Osteoblast (primary cell): Measurements from ENCODE around the gene NAPEPLD. TPM values are rescaled to one million over a fixed set of nuclear protein-coding genes. Genes with fewer than 3 reads are reported as not detected.

Experiments
- DNase-seq: peaks from one replicate; pipeline ENCODE4 v3.0.0; 2011; ENCODE audit warnings: low spot score, mixed read lengths; ENCODE audit not compliant: insufficient read length; ENCODE audit errors: missing footprints
- H2AFZ ChIP-seq: 2 replicates; pipeline ENCODE4 v1.6.0; 2011; ENCODE audit warnings: mild to moderate bottlenecking, low read length
- H3K27ac ChIP-seq: 2 replicates; pipeline ENCODE4 v1.5.1; 2011; ENCODE audit warnings: mild to moderate bottlenecking, low read depth, low read length, moderate library complexity
- H3K27me3 ChIP-seq: 2 replicates; pipeline ENCODE4 v1.6.0; 2012; ENCODE audit warnings: mild to moderate bottlenecking, control low read depth, inconsistent platforms, low read length, moderate library complexity; ENCODE audit not compliant: insufficient read depth
- H3K36me3 ChIP-seq: 2 replicates; pipeline ENCODE4 v1.5.1; 2011; ENCODE audit warnings: mild to moderate bottlenecking, low read length, control low read depth, moderate library complexity; ENCODE audit not compliant: insufficient read depth
- H3K4me1 ChIP-seq: 2 replicates; pipeline ENCODE4 v1.5.1; 2011; ENCODE audit warnings: mild to moderate bottlenecking, low read length, control low read depth, moderate library complexity; ENCODE audit not compliant: insufficient read depth
- H3K4me2 ChIP-seq: 2 replicates; pipeline ENCODE4 v1.6.0; 2011; ENCODE audit warnings: mild to moderate bottlenecking, low read length; ENCODE audit not compliant: insufficient read depth
- H3K4me3 ChIP-seq: fragments of 200-600 bp; sonication (generic); 3 replicates; pipeline ENCODE4 v1.5.1; 2012; ENCODE audit warnings: mild to moderate bottlenecking, low read length, inconsistent platforms; ENCODE audit not compliant: insufficient read depth
- H3K79me2 ChIP-seq: 2 replicates; pipeline ENCODE4 v1.6.0; 2012; ENCODE audit warnings: mild to moderate bottlenecking, low read length, control low read depth, inconsistent platforms; ENCODE audit not compliant: insufficient read depth
- H3K9me3 ChIP-seq: 2 replicates; pipeline ENCODE4 v1.5.1; 2011; ENCODE audit warnings: low read depth, low read length, control low read depth
- H4K20me1 ChIP-seq: 2 replicates; pipeline ENCODE4 v1.6.0; 2012; ENCODE audit warnings: mild to moderate bottlenecking, low read length, control low read depth; ENCODE audit not compliant: insufficient read depth
- CTCF ChIP-seq: IDR thresholded peaks from 2 replicates; pipeline ENCODE4 v1.5.1; 2011; ENCODE audit warnings: mild to moderate bottlenecking, low read depth, low read length, moderate library complexity; ENCODE audit errors: extremely low read depth
- total RNA-seq: library from RNA; depleted of rRNA; stranded (reverse); fragments of >200 nt; gene quantifications from 2 replicates; pipeline ENCODE4 v1.2.3, GENCODE V29; 2012

Gene NAPEPLD
- total RNA-seq, 1 donor: 10.1 TPM

DNA sequence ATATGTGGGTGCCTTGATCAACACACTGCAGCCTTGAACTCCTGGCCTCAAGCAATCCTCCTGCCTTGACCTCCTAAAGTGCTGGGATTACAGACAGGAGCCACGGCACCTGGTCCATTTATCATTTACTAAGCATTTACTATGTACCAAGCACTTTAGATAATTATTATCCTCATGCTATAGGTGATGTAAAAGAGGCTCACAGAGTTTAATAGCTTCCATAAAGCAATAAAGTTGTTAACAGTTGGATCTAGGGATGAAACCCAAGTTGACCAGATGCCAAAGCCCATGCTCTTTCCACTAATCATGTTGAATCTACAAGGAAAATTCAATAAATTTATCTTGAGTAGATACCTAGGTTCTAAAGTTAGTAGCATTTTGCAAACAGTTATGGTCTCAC lies 5.0 kb downstream of the NAPEPLD start:
- H3K27me3 ChIP-seq: no peaks in the 10 kb centered on the region
- peaks cover 7% of the 10 kb centered on the region for H4K20me1 ChIP-seq
- no peak overlapping the region for H3K4me2 ChIP-seq
- no peak overlapping the region for H3K27ac ChIP-seq
- H3K79me2 ChIP-seq: peaks cover 39% of the 10 kb centered on the region
- no peak overlapping the region for H2AFZ ChIP-seq
- H3K4me1 ChIP-seq: peaks cover 15% of the 10 kb centered on the region
- H3K36me3 ChIP-seq: no peaks in the 10 kb centered on the region
- H3K9me3 ChIP-seq: no peaks in the 10 kb centered on the region
- no peak for DNase-seq
- no peak overlapping the region for H3K4me3 ChIP-seq
- no peak for TF ChIP-seq CTCF

DNA sequence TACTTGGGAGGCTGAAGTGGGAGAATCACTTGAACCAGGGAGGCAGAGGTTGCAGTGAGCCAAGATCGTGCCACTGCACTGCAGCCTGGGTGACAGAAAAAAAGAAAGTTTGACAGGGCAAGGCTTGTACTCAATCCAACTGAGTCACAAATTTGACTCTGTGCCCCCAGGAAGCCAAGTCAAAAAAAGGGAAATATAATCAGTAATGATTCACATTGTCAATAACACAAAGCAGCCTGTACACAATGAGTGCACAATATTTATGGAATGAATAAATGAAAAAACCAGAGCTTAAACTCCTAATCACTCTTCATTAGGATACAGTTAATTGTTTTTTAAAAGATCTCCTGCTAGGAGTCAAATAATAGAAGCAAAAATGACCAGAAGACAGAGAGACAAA lies 6.4 kb downstream of the NAPEPLD start:
- TF ChIP-seq CTCF: no peak
- H3K4me3 ChIP-seq: no peak overlapping the region
- H4K20me1 ChIP-seq: peaks cover 7% of the 10 kb centered on the region
- peaks cover 15% of the 10 kb centered on the region for H3K4me1 ChIP-seq
- H3K4me2 ChIP-seq: no peak overlapping the region
- no peak overlapping the region for H2AFZ ChIP-seq
- no peaks in the 10 kb centered on the region for H3K27me3 ChIP-seq
- H3K27ac ChIP-seq: no peak overlapping the region
- no peaks in the 10 kb centered on the region for H3K9me3 ChIP-seq
- no peaks in the 10 kb centered on the region for H3K36me3 ChIP-seq
- peaks cover 34% of the 10 kb centered on the region for H3K79me2 ChIP-seq
- DNase-seq: peak; percentile 34

- no peak overlapping the region for H3K4me3 ChIP-seq
- H2AFZ ChIP-seq: no peak overlapping the region
- DNase-seq: peak; percentile 87
- H4K20me1 ChIP-seq: peaks cover 7% of the 10 kb centered on the region
- H3K9me3 ChIP-seq: no peaks in the 10 kb centered on the region
- H3K4me2 ChIP-seq: peak overlapping the region; percentile 43
- no peak overlapping the region for H3K27ac ChIP-seq
- TF ChIP-seq CTCF: no peak
- no peaks in the 10 kb centered on the region for H3K36me3 ChIP-seq
- no peaks in the 10 kb centered on the region for H3K27me3 ChIP-seq
- H3K79me2 ChIP-seq: peaks cover 28% of the 10 kb centered on the region
- H3K4me1 ChIP-seq: peaks cover 11% of the 10 kb centered on the region
Observed at GRCh38 chr7:103141753-103142404, 7.0 kb downstream of the NAPEPLD start.

GRCh38 chr7:103140685-103141084 lies 8.2 kb downstream of the NAPEPLD start:
- Histone ChIP-seq H3K27me3 (no peaks in the 10 kb centered on the region), H4K20me1 (peaks cover 3% of the 10 kb centered on the region), H3K4me2 (no peak overlapping the region), H3K9me3 (no peaks in the 10 kb centered on the region), H3K36me3 (no peaks in the 10 kb centered on the region), H3K4me1 (peaks cover 11% of the 10 kb centered on the region), H3K79me2 (peaks cover 19% of the 10 kb centered on the region), H3K4me3 (no peak overlapping the region), H2AFZ (no peak overlapping the region), H3K27ac (no peak overlapping the region)
- no peak for TF ChIP-seq CTCF
- no peak for DNase-seq
